ENCODE data around the gene BGLAP.

BGLAP gene

GRCh38 chr1:156244126-156244525, 2.1 kb downstream of the BGLAP start:
- TF ChIP-seq EZH2phosphoT487 (IDR thresholded peaks at IDR 0.05; ENCODE audit: borderline replicate concordance) = no peak
- TF ChIP-seq CTCF (conservative IDR thresholded peaks at IDR 0.05; ENCODE audit: low read length) = no peak
- H4K20me1 ChIP-seq (ENCODE audit: insufficient read depth, low read length, poor library complexity, severe bottlenecking) = no peaks in the 10 kb centered on the region
- H2AFZ ChIP-seq (ENCODE audit: low read length) = no peak overlapping the region
- H3K9ac ChIP-seq (ENCODE audit: low read depth, low read length, poor library complexity, severe bottlenecking) = no peak overlapping the region
- no peak overlapping the region for H3K4me3 ChIP-seq (ENCODE audit: low read length, poor library complexity, severe bottlenecking)
- peaks cover 16% of the 10 kb centered on the region; the same call in 1 of the 2 replicates for H3K36me3 ChIP-seq (ENCODE audit: insufficient read depth, low read length)
- no peaks in the 10 kb centered on the region for H3K9me3 ChIP-seq (ENCODE audit: insufficient read depth, low read depth, low read length)
- H3K4me1 ChIP-seq (ENCODE audit: insufficient read depth, low read length, poor library complexity, severe bottlenecking) = no peaks in the 10 kb centered on the region
- H3K4me2 ChIP-seq (ENCODE audit: low read depth, low read length, poor library complexity, severe bottlenecking) = no peak overlapping the region
- H3K9me2 ChIP-seq (replicated peaks; ENCODE audit: low read depth, low read length) = no peaks in the 10 kb centered on the region
- H3K79me2 ChIP-seq (ENCODE audit: insufficient read depth, low read length) = no peaks in the 10 kb centered on the region
- no peaks in the 10 kb centered on the region for H3K27me3 ChIP-seq (ENCODE audit: insufficient read depth, low read length, poor library complexity, severe bottlenecking)
- H3F3A ChIP-seq (ENCODE audit: low read depth) = no peaks in the 10 kb centered on the region

GRCh38 chr1:156244712-156245111, 2.7 kb downstream of the BGLAP start:
- Histone ChIP-seq H3K9ac (ENCODE audit: low read depth, low read length, poor library complexity, severe bottlenecking) (no peak overlapping the region), H3F3A (ENCODE audit: low read depth) (no peaks in the 10 kb centered on the region), H3K4me2 (ENCODE audit: low read depth, low read length, poor library complexity, severe bottlenecking) (no peak overlapping the region), H3K4me1 (ENCODE audit: insufficient read depth, low read length, poor library complexity, severe bottlenecking) (no peaks in the 10 kb centered on the region), H4K20me1 (ENCODE audit: insufficient read depth, low read length, poor library complexity, severe bottlenecking) (no peaks in the 10 kb centered on the region), H3K79me2 (ENCODE audit: insufficient read depth, low read length) (no peaks in the 10 kb centered on the region), H3K4me3 (ENCODE audit: low read length, poor library complexity, severe bottlenecking) (no peak overlapping the region), H3K9me2 (replicated peaks; ENCODE audit: low read depth, low read length) (no peaks in the 10 kb centered on the region), H3K27me3 (ENCODE audit: insufficient read depth, low read length, poor library complexity, severe bottlenecking) (no peaks in the 10 kb centered on the region), H3K36me3 (ENCODE audit: insufficient read depth, low read length) (peaks cover 17% of the 10 kb centered on the region; the same call in 1 of the 2 replicates), H3K9me3 (ENCODE audit: insufficient read depth, low read depth, low read length) (no peaks in the 10 kb centered on the region), H2AFZ (ENCODE audit: low read length) (no peak overlapping the region)
- TF ChIP-seq CTCF (conservative IDR thresholded peaks at IDR 0.05; ENCODE audit: low read length) (no peak), EZH2phosphoT487 (IDR thresholded peaks at IDR 0.05; ENCODE audit: borderline replicate concordance) (no peak)

- Histone ChIP-seq H3K79me2 (ENCODE audit: insufficient read depth, low read length) (no peaks in the 10 kb centered on the region; the same call in 1 of the 2 replicates), H4K20me1 (ENCODE audit: insufficient read depth, low read length, poor library complexity, severe bottlenecking) (no peaks in the 10 kb centered on the region), H3K4me3 (ENCODE audit: low read length, poor library complexity, severe bottlenecking) (no peak overlapping the region), H3K4me1 (ENCODE audit: insufficient read depth, low read length, poor library complexity, severe bottlenecking) (peaks cover 3% of the 10 kb centered on the region), H3F3A (ENCODE audit: low read depth) (no peaks in the 10 kb centered on the region), H3K36me3 (ENCODE audit: insufficient read depth, low read length) (peaks cover 23% of the 10 kb centered on the region; the same call in 1 of the 2 replicates), H3K9ac (ENCODE audit: low read depth, low read length, poor library complexity, severe bottlenecking) (no peak overlapping the region), H3K4me2 (ENCODE audit: low read depth, low read length, poor library complexity, severe bottlenecking) (no peak overlapping the region), H3K9me2 (replicated peaks; ENCODE audit: low read depth, low read length) (no peaks in the 10 kb centered on the region), H3K27me3 (ENCODE audit: insufficient read depth, low read length, poor library complexity, severe bottlenecking) (no peaks in the 10 kb centered on the region), H3K9me3 (ENCODE audit: insufficient read depth, low read depth, low read length) (no peaks in the 10 kb centered on the region), H2AFZ (ENCODE audit: low read length) (no peak overlapping the region)
- TF ChIP-seq CTCF (conservative IDR thresholded peaks at IDR 0.05; ENCODE audit: low read length) = no peak
- TF ChIP-seq EZH2phosphoT487 (IDR thresholded peaks at IDR 0.05; ENCODE audit: borderline replicate concordance) = no peak
These were observed 3.7 kb downstream of the BGLAP start for GRCh38 chr1:156245451-156246232.

Data from Loucy (cell line).